HG03064 (cell line): ENCODE measurements around the gene FHAD1.
A peak's percentile ranks its signal among the peaks of the same experiment; 100 is the strongest.

ENCODE experiments used
- ATAC-seq: cut with Tn5 transposase; IDR thresholded peaks from one replicate; pipeline ENCODE4 v1.9.1; 2021; ENCODE audit warnings: low read depth; ENCODE audit not compliant: unreplicated experiment

FHAD1 gene

GRCh38 chr1:15342408-15342967, 95.5 kb downstream of the FHAD1 start:
- no peak for ATAC-seq

GRCh38 chr1:15343099-15343498, 96.1 kb downstream of the FHAD1 start:
- no peak for ATAC-seq

- no peak for ATAC-seq
These were observed 96.7 kb downstream of the FHAD1 start for GRCh38 chr1:15343729-15344128.

GRCh38 chr1:15344380-15344779, 97.4 kb downstream of the FHAD1 start:
- no peak for ATAC-seq

GRCh38 chr1:15344800-15345704, 98.0 kb downstream of the FHAD1 start:
- ATAC-seq: no peak

GRCh38 chr1:15345705-15346345, 98.8 kb downstream of the FHAD1 start:
- peak; percentile 57 for ATAC-seq

- no peak for ATAC-seq
These were observed 99.5 kb downstream of the FHAD1 start for GRCh38 chr1:15346346-15347030.

GRCh38 chr1:15347182-15347581, 100.2 kb downstream of the FHAD1 start:
- no peak for ATAC-seq

GRCh38 chr1:15348648-15349047, 101.6 kb downstream of the FHAD1 start:
- ATAC-seq: no peak

GRCh38 chr1:15349133-15349532, 102.1 kb downstream of the FHAD1 start:
- ATAC-seq: no peak

- no peak for ATAC-seq
These were observed 103.1 kb downstream of the FHAD1 start for GRCh38 chr1:15350151-15350550.

GRCh38 chr1:15350551-15351200, 103.7 kb downstream of the FHAD1 start:
- no peak for ATAC-seq

- ATAC-seq: no peak
These were observed 104.3 kb downstream of the FHAD1 start for GRCh38 chr1:15351310-15351709.

- ATAC-seq: no peak
These were observed 105.3 kb downstream of the FHAD1 start for GRCh38 chr1:15352128-15352957.

- ATAC-seq: no peak
These were observed 107.0 kb downstream of the FHAD1 start for GRCh38 chr1:15353839-15354579.

GRCh38 chr1:15354580-15354965, 107.5 kb downstream of the FHAD1 start:
- no peak for ATAC-seq

- ATAC-seq: no peak
These were observed 109.1 kb downstream of the FHAD1 start for GRCh38 chr1:15355968-15356625.

- no peak for ATAC-seq
These were observed 110.7 kb downstream of the FHAD1 start for GRCh38 chr1:15357612-15358207.
